HL-60 (cell line): ENCODE data around the gene FAM53B.

Source experiments
- CTCF ChIP-seq: IDR thresholded peaks from one replicate; pipeline ENCODE4 v1.5.1; 2011; ENCODE audit warnings: low read length, control low read depth, inconsistent platforms; ENCODE audit not compliant: insufficient read depth
- GABPA ChIP-seq: IDR thresholded peaks from 2 replicates; pipeline ENCODE4 v1.6.1; 2012; ENCODE audit warnings: low read depth
- POLR2AphosphoS5 ChIP-seq: IDR thresholded peaks from 2 replicates; pipeline ENCODE4 v1.6.1; 2012; ENCODE audit warnings: low read depth
- REST ChIP-seq: IDR thresholded peaks from 2 replicates; pipeline ENCODE4 v1.6.1; 2012; ENCODE audit warnings: low read depth; ENCODE audit not compliant: insufficient replicate concordance

- no peak for TF ChIP-seq CTCF
- no peak for TF ChIP-seq REST
- TF ChIP-seq POLR2AphosphoS5: no peak
- no peak for TF ChIP-seq GABPA
Measured at GRCh38 chr10:124596116-124596785, 147.9 kb downstream of the FAM53B start.
